ENCODE data around the gene RAD18. TPM values are rescaled to one million over a fixed set of nuclear protein-coding genes. Genes with fewer than 3 reads are reported as not detected.

RAD18 gene
- total RNA-seq, 1 experiment from 2014 or later = 25.8 TPM

- intact Hi-C loops (cut with micrococcal nuclease; ENCODE audit: unreplicated experiment) = no loop called here
- no peak for DNase-seq
- TF ChIP-seq, protein P1, sequence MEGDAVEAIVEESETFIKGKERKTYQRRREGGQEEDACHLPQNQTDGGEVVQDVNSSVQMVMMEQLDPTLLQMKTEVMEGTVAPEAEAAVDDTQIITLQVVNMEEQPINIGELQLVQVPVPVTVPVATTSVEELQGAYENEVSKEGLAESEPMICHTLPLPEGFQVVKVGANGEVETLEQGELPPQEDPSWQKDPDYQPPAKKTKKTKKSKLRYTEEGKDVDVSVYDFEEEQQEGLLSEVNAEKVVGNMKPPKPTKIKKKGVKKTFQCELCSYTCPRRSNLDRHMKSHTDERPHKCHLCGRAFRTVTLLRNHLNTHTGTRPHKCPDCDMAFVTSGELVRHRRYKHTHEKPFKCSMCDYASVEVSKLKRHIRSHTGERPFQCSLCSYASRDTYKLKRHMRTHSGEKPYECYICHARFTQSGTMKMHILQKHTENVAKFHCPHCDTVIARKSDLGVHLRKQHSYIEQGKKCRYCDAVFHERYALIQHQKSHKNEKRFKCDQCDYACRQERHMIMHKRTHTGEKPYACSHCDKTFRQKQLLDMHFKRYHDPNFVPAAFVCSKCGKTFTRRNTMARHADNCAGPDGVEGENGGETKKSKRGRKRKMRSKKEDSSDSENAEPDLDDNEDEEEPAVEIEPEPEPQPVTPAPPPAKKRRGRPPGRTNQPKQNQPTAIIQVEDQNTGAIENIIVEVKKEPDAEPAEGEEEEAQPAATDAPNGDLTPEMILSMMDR (IDR thresholded peaks at IDR 0.05; ENCODE audit: unreplicated experiment) = no peak
- BruUV-seq (replicated peaks) = no TSS peak
- CTCF ChIA-PET = no interaction called here
- H3K27me3 Mint-ChIP-seq (ENCODE audit: unreplicated experiment) = no peaks in the 10 kb centered on the region
- no peaks in the 10 kb centered on the region for H3K9me3 Mint-ChIP-seq (ENCODE audit: low read depth, unreplicated experiment)
- H3K27ac Mint-ChIP-seq (ENCODE audit: unreplicated experiment) = no peak overlapping the region
- H3K4me1 Mint-ChIP-seq (ENCODE audit: low read depth, unreplicated experiment) = no peaks in the 10 kb centered on the region
- no peak overlapping the region for H3K4me3 Mint-ChIP-seq (ENCODE audit: low read depth, unreplicated experiment)
- no peaks in the 10 kb centered on the region for H3K36me3 Mint-ChIP-seq (ENCODE audit: insufficient read depth, unreplicated experiment)
Observed at GRCh38 chr3:8891774-8892173, 71.5 kb downstream of the RAD18 start.

GRCh38 chr3:8891303-8891702 is 72.0 kb downstream of the RAD18 start:
- Mint-ChIP-seq H3K4me1 (ENCODE audit: low read depth, unreplicated experiment) (no peaks in the 10 kb centered on the region), H3K4me3 (ENCODE audit: low read depth, unreplicated experiment) (no peak overlapping the region), H3K36me3 (ENCODE audit: insufficient read depth, unreplicated experiment) (no peaks in the 10 kb centered on the region), H3K9me3 (ENCODE audit: low read depth, unreplicated experiment) (no peaks in the 10 kb centered on the region), H3K27ac (ENCODE audit: unreplicated experiment) (no peak overlapping the region), H3K27me3 (ENCODE audit: unreplicated experiment) (no peaks in the 10 kb centered on the region)
- CTCF ChIA-PET = no interaction called here
- TF ChIP-seq, protein P1 (IDR thresholded peaks at IDR 0.05; ENCODE audit: unreplicated experiment) = no peak
- BruUV-seq (replicated peaks) = no TSS peak
- intact Hi-C loops (cut with micrococcal nuclease; ENCODE audit: unreplicated experiment) = no loop called here
- DNase-seq = no peak

- Mint-ChIP-seq H3K36me3 (ENCODE audit: insufficient read depth, unreplicated experiment) (no peaks in the 10 kb centered on the region), H3K4me3 (ENCODE audit: low read depth, unreplicated experiment) (no peak overlapping the region), H3K4me1 (ENCODE audit: low read depth, unreplicated experiment) (no peaks in the 10 kb centered on the region), H3K9me3 (ENCODE audit: low read depth, unreplicated experiment) (no peaks in the 10 kb centered on the region), H3K27ac (ENCODE audit: unreplicated experiment) (no peak overlapping the region), H3K27me3 (ENCODE audit: unreplicated experiment) (no peaks in the 10 kb centered on the region)
- intact Hi-C loops (cut with micrococcal nuclease; ENCODE audit: unreplicated experiment) = no loop called here
- BruUV-seq (replicated peaks) = no TSS peak
- TF ChIP-seq, protein P1 (IDR thresholded peaks at IDR 0.05; ENCODE audit: unreplicated experiment) = no peak
- CTCF ChIA-PET = no interaction called here
- DNase-seq = no peak
Observed at GRCh38 chr3:8888301-8888915, 74.9 kb downstream of the RAD18 start.

- no peak for DNase-seq
- TF ChIP-seq, protein P1 (IDR thresholded peaks at IDR 0.05; ENCODE audit: unreplicated experiment) = no peak
- no peaks in the 10 kb centered on the region for H3K36me3 Mint-ChIP-seq (ENCODE audit: insufficient read depth, unreplicated experiment)
- no peaks in the 10 kb centered on the region for H3K27me3 Mint-ChIP-seq (ENCODE audit: unreplicated experiment)
- intact Hi-C loops (cut with micrococcal nuclease; ENCODE audit: unreplicated experiment) = no loop called here
- no peaks in the 10 kb centered on the region for H3K9me3 Mint-ChIP-seq (ENCODE audit: low read depth, unreplicated experiment)
- no peak overlapping the region for H3K4me3 Mint-ChIP-seq (ENCODE audit: low read depth, unreplicated experiment)
- H3K27ac Mint-ChIP-seq (ENCODE audit: unreplicated experiment) = no peak overlapping the region
- BruUV-seq (replicated peaks) = no TSS peak
- H3K4me1 Mint-ChIP-seq (ENCODE audit: low read depth, unreplicated experiment) = no peaks in the 10 kb centered on the region
- CTCF ChIA-PET = no interaction called here
Observed at GRCh38 chr3:8887435-8888300, 75.6 kb downstream of the RAD18 start.
